ENCODE results near the gene UPF2. TPM values are rescaled to one million over a fixed set of nuclear protein-coding genes. Genes with fewer than 3 reads are reported as not detected.
A peak's percentile ranks its signal among the peaks of the same experiment; 100 is the strongest.

UPF2 gene
- total and polyA plus RNA-seq, 10 of the 15 experiments (the other 5 are each of a cell fraction or from before 2014, with no cell fraction given) = 21.0 to 44.4 (median 25.9) TPM

GRCh38 chr10:12042797-12043651 lies at the start of gene UPF2 (continued):
- TF ChIP-seq HSF1 (IDR thresholded peaks at IDR 0.05; ENCODE audit: low read depth, low read length) (0 out of 2 replicates have a peak, but pooled peaks have one; percentile 65), EP300 (IDR thresholded peaks at IDR 0.05; ENCODE audit: borderline replicate concordance in 1 of 2, control insufficient read depth in 1 of 2, low read depth in 2 of 2, low read length in 2 of 2) (no peak; a peak in 1 of 4 replicates), CREM (IDR thresholded peaks at IDR 0.05; ENCODE audit: low read depth) (peak; percentile 6; the same call in 1 of the 2 replicates), RAD51 (IDR thresholded peaks at IDR 0.05) (peak; percentile 96), IRF3 (IDR thresholded peaks at IDR 0.05) (peak; percentile 46; the same call in 1 of the 2 replicates), YY1 (IDR thresholded peaks at IDR 0.05; ENCODE audit: low read depth, low read length) (peak; percentile 86), ATF3 (IDR thresholded peaks at IDR 0.05; ENCODE audit: borderline replicate concordance, extremely low read depth, low read depth, low read length) (peak; percentile 64; the same call in 1 of the 2 replicates), IRF4 (IDR thresholded peaks at IDR 0.05; ENCODE audit: low read depth, low read length) (no peak), MEF2A (IDR thresholded peaks at IDR 0.05; ENCODE audit: insufficient read depth, low read depth, low read length) (no peak; the same call in 1 of the 2 replicates), BHLHE40 (IDR thresholded peaks at IDR 0.05; ENCODE audit: borderline replicate concordance in 1 of 2, low read depth in 2 of 2, low read length in 1 of 2) (peak; percentile 86 to 87), RFX5 (IDR thresholded peaks at IDR 0.05; ENCODE audit: low read depth, low read length) (no peak), HDAC2 (IDR thresholded peaks at IDR 0.05) (no peak), CTCF (IDR thresholded peaks at IDR 0.05 in 2 of 3, conservative IDR thresholded peaks at IDR 0.05 in 1 of 3; ENCODE audit: control insufficient read depth in 2 of 3, extremely low read depth in 1 of 3, insufficient read depth in 1 of 3, low read depth in 3 of 3, low read length in 3 of 3) (no peak), NBN (IDR thresholded peaks at IDR 0.05) (peak; percentile 67; the same call in 1 of the 2 replicates), NFYA (IDR thresholded peaks at IDR 0.05; ENCODE audit: borderline replicate concordance, low read depth, low read length) (no peak), NR2F1 (conservative IDR thresholded peaks at IDR 0.05) (no peak), BRCA1 (IDR thresholded peaks at IDR 0.05; ENCODE audit: low read depth, low read length) (no peak), PML (IDR thresholded peaks at IDR 0.05; ENCODE audit: low read length) (no peak; the same call in 1 of the 2 replicates), NFXL1 (IDR thresholded peaks at IDR 0.05; ENCODE audit: borderline replicate concordance) (no peak), JUNB (IDR thresholded peaks at IDR 0.05) (no peak), CHD4 (IDR thresholded peaks at IDR 0.05) (no peak), ELK1 (IDR thresholded peaks at IDR 0.05; ENCODE audit: low read depth, low read length) (peak; percentile 83)

Measured in GM12878 (cell line).